ENCODE results near the gene ARHGAP40.

DNA sequence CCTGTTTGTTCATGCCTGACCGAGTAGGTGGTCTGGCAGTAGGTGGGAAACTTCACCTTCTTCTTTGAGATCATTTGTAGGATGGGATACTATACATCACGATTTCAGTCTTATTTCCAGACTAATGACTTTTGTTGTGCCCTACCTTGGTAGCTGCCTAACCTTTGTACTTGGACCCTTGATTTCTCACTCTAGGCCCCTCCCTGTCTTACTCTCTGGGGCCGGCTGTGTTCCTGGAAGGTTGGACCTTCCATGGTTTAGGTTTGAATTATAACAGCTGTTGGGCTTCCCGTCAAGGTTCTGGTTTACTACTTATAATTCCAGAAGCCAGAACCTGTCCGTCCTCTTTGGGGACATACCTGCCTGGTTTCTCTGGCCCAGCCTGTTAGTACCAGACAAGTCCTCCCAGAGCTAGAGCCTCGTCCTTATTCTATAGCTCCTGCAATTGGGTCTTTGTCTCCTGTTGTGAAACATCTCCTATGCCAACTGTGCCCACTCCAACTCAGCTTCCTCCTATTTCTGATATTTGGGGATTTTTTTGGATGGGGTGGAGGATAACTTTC is 35.5 kb upstream of the ARHGAP40 start:
- TF ChIP-seq, protein P1, sequence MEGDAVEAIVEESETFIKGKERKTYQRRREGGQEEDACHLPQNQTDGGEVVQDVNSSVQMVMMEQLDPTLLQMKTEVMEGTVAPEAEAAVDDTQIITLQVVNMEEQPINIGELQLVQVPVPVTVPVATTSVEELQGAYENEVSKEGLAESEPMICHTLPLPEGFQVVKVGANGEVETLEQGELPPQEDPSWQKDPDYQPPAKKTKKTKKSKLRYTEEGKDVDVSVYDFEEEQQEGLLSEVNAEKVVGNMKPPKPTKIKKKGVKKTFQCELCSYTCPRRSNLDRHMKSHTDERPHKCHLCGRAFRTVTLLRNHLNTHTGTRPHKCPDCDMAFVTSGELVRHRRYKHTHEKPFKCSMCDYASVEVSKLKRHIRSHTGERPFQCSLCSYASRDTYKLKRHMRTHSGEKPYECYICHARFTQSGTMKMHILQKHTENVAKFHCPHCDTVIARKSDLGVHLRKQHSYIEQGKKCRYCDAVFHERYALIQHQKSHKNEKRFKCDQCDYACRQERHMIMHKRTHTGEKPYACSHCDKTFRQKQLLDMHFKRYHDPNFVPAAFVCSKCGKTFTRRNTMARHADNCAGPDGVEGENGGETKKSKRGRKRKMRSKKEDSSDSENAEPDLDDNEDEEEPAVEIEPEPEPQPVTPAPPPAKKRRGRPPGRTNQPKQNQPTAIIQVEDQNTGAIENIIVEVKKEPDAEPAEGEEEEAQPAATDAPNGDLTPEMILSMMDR (IDR thresholded peaks at IDR 0.05 in 8 of 11, conservative IDR thresholded peaks at IDR 0.05 in 3 of 11): no peak
- TF ChIP-seq POLR2A (IDR thresholded peaks at IDR 0.05): no peak

Data from spleen (tissue), 7 donors.